ENCODE data around the gene GLIS1.

DNA sequence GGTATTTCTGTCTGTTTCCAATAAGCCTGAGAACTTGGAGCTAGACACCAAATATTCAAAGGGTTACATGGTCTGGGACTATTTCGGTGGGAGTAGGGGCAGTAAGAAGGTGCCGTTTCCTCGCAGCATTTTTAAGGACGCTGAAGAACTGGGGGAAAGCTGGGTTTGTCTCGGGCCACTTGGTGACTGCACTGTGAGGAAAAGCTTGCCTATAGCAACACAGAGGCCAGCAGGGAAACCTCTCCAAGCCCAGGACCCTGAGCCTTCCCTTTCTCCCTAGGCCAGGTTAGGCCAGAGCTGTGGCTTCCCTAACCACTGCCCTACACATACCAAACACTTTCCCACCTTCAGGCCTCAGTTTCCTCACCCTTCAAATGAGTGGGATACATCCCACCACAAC lies 3.3 kb downstream of the GLIS1 start:
- no peak for TF ChIP-seq CTCF (IDR thresholded peaks at IDR 0.05 in 4 of 5, conservative IDR thresholded peaks at IDR 0.05 in 1 of 5)
- no peak for TF ChIP-seq POLR2A (IDR thresholded peaks at IDR 0.05)
